DMS153 treated with DMSO at 0.1 percent for 48 hours (cell line): ENCODE data around the gene IL12RB1.

ENCODE experiments used
- DNase-seq: peaks from one replicate; lab custom pipeline; 2025; ENCODE audit not compliant: unreplicated experiment; lab: John Stamatoyannopoulos, UW

The IL12RB1 gene

GRCh38 chr19:18086590-18087138, at the start of gene IL12RB1:
TSS of gene IL12RB1 (minus strand) at chr19:18086934. CDS start at chr19:18086823, 111 bp downstream.
- no peak for DNase-seq

GRCh38 chr19:18135712-18136584, 49.2 kb upstream of the IL12RB1 start:
- DNase-seq, result no peak

GRCh38 chr19:18131841-18132596, 45.3 kb upstream of the IL12RB1 start:
- DNase-seq, result no peak

GRCh38 chr19:18130523-18131242, 43.9 kb upstream of the IL12RB1 start:
- no peak for DNase-seq

- DNase-seq, result no peak
Observed at GRCh38 chr19:18128805-18129204, 42.1 kb upstream of the IL12RB1 start.

GRCh38 chr19:18128044-18128443, 41.3 kb upstream of the IL12RB1 start:
- no peak for DNase-seq

GRCh38 chr19:18126097-18126496, 39.4 kb upstream of the IL12RB1 start:
- no peak for DNase-seq

GRCh38 chr19:18123819-18124218, 37.1 kb upstream of the IL12RB1 start:
- no peak for DNase-seq

- DNase-seq, result no peak
Observed at GRCh38 chr19:18122860-18123795, 36.4 kb upstream of the IL12RB1 start.

GRCh38 chr19:18122424-18122823, 35.7 kb upstream of the IL12RB1 start:
- DNase-seq, result no peak

GRCh38 chr19:18121166-18121565, 34.4 kb upstream of the IL12RB1 start:
- no peak for DNase-seq

- no peak for DNase-seq
Observed at GRCh38 chr19:18120127-18120526, 33.4 kb upstream of the IL12RB1 start.

- no peak for DNase-seq
Observed at GRCh38 chr19:18119717-18120105, 33.0 kb upstream of the IL12RB1 start.

- no peak for DNase-seq
Observed at GRCh38 chr19:18119013-18119716, 32.4 kb upstream of the IL12RB1 start.

GRCh38 chr19:18118420-18119012, 31.8 kb upstream of the IL12RB1 start:
- no peak for DNase-seq

- DNase-seq, result peak; percentile 52
Observed at GRCh38 chr19:18117692-18118378, 31.1 kb upstream of the IL12RB1 start.

GRCh38 chr19:18117364-18117691, 30.6 kb upstream of the IL12RB1 start:
- no peak for DNase-seq

GRCh38 chr19:18114483-18114882, 27.7 kb upstream of the IL12RB1 start:
- no peak for DNase-seq

- DNase-seq, result no peak
Observed at GRCh38 chr19:18113827-18114226, 27.1 kb upstream of the IL12RB1 start.
